GM19035 (cell line): ENCODE data around the gene MRPS24.

Experiments used
- ATAC-seq: cut with Tn5 transposase; IDR thresholded peaks from one replicate; pipeline ENCODE4 v1.9.1; 2021; ENCODE audit not compliant: unreplicated experiment

The MRPS24 gene

DNA sequence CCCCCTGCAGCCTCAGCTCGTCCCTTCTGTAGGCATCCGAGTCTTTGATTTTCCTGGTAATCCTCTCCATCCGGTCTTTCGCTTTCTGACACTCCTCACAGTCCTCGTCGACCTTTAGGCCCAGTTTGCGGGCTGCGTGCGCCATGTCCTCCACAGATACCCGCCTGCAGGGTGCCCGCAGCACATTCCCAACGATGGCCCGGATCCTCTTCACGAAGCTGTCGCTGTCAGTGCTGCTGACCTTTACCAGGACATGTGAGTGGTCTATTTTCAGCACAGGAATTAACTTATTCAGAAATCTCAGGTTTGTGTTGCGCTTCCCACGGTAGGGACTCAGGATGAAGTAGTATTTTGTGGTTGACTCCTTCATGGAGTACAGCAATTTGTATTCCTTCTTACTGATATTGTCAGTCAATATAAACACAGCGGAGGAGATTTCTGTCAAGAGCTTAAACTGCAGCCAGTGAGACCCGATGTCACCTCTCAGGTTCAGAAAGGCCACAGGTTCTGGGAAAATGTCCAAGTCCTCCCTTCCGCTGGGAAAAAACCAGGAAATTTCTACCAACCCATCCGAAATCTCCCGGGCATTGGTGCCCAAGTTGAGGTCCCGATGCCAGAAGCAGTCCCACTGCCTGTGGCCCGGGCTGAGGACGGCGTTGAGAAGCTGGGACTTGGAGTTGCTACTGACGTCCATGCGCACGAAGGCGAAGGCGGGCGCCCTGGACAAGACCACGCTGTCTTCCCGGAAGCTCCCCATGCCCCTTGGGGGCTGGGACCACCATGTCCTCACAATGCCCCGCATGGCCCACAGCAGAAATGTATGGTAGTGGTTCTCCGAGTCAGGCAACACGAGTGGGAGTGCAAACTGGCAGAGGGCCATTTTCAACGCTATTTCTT is 8.9 kb upstream of the MRPS24 start:
- ATAC-seq = no peak

DNA sequence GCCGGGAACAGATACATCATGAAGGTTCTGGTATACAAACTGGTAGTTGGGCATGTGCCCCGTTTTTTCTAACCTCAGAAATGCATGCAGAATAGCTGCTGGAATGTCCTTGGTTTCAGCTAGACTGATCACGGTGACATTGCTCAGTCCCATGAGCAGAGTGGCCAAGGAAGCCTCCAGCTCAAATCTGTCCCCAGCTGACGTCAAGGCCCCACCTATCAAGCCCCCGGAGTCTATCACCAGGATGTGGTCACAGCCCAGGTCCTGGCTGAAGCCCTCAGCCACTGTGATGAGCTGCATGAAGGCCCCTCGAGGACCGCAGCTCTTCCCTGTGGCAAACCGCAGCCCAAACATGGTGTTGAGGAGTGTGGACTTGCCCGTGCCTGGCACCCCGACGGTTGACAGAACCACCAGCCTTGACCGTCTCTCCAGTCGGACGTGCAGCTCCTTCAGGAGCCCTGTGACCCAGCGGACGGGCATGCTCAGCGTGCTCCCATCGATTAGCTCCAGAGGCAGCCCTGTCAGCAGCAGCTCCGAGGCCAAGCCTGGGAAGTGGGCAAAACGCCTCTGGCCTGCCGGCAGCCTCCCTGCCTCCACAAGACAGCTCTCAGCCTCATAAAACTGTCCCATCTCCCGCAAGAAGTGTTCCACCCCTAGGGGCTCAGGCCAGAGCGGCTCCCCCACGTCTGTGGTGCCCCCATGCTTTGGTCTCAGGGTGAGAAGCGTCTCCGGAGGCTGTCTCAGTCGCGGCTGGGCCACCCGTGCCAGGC is 7.8 kb upstream of the MRPS24 start:
- ATAC-seq = no peak

DNA sequence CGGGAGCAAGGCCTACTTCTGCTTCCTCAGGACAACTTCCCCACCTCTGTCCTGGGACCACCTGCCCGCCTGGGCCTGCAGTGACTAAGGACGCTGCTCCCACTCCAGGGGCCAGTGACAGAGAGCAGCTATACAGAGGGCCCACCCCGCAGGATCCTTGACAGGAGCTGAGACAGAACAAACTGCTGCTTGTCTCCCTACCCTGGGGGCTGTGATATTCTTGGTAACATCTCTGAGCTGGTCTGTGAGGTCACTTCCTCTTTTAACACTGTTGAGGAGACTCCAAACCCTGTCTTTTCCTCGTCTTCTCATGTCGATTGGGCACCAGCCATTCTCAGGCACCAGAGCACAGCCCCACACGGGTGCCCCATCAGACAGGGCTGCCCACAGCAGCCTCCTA is 6.9 kb upstream of the MRPS24 start:
- no peak for ATAC-seq

DNA sequence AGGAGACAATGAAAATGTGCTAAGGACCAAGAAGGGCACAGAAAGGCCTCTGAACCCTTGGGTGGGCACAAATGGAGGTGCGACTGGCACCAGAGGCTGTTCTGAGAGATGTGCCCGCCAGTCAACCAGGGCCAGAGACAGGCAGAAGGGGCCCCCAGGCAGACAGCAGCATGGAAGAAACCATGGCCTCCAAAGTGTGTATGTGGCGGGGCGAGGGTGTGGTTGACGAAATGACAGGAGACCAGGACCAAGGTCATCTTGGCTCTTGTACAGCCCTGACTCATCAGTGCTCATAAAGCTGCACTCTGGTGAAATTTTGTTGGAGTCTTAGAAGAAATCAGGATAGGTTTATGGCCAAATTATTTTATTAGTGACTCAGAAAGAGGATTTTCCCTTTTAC is 4.0 kb upstream of the MRPS24 start:
- ATAC-seq = no peak

DNA sequence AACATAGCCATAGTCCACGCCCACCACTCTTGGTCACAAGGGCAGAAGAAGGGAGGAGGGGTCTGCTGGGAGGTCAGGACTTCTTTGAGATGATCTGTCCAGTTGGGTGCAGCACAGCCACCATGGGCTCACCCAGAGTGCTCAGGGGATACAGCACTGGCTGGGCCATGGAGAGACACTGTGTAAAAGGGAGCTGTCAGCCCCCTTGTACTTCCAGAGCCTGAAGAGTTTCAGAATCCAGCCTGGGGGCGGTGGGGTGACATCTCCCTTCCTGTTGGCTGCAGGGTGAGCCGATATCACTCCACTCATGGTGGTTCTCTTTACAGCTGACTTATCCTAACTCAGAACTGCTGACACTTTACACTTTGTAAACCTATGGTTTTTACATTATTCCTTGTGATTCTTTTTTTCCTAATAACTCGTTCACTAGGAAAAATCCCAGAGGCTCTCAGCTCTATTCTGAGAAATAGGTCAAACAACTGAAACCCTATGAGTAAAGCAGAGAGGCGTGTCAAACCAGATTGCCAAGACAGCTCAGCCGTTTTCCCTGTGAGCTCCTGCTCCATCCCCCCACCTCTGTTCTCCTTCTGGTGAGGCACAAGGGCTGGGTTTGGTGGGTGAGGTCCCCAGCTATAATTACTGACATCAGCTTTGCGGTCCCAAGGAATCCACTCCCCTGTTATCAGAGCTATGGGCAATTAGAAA is 3.2 kb upstream of the MRPS24 start:
- no peak for ATAC-seq

DNA sequence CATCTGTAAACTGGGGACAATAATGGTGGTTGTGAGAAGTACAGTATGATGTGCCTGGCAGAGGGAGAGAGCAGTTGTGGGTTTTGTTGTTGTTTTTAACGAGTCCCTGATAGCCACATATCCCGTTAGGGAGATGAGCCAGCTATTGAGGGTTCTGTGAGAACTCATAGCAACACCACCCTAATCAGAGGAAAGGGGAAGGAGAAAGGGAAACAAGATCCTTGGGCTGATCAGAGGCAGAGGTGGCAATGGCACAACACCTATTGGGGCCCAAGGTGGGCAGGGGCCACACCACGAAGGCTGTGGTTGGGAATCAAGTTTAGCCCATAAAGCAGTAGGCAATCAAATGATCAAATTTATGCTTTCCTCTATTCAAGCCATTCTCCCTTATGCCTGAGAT is 1.7 kb upstream of the MRPS24 start:
- no peak for ATAC-seq

DNA sequence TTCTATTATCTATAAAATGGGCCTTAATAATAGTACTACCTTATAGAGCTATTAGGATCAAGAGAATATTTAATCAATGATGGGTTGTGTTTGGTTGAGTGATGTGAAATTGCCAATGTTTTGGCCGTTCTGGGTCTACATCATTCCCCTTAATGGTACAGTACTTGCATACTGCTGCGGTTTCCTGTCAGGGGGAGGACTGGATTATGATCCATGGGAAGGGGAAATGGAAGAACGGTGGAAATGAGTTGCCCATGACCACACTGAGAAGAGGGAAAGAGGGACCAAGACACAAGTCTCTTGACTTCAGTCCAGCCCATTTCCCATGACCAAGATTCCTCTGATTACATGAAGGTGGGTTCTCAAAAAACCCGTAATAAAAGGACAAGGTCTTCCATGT is 999 bp upstream of the MRPS24 start:
- ATAC-seq = no peak

DNA sequence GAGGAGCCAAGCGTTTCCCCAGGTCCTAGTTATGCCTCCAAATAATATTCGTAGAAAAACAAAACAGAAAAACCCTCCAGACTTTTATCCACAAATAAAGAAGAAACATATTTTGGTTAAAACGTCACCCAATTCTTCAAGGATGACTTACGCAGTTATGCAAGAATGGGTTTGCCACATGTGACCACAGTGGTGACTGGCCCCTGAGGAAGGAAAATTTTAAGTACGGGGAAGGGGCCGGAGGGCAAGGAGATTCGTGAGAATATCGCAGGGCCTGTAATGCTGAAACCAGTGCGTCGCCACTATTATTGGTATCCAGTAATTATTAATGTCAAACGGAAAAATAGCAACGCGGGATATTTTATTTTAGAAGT is 537 bp upstream of the MRPS24 start:
- ATAC-seq = no peak

DNA sequence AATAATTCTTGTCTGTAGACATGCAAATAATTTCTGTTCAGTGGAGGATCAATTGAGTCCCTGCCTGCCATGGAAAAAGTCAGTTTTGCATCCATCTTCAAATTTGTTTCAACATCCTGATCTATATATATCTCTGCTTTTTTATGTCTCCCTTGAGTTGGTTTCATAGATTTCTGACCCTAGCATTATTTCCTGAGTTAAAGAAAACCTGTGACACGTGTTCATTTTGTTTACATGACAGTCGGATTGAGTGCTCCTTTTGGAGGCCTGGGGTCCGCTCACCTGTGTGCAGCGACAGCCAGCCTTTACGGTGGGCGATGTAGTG is 674 bp downstream of the MRPS24 start:
- ATAC-seq = peak; percentile 8

DNA sequence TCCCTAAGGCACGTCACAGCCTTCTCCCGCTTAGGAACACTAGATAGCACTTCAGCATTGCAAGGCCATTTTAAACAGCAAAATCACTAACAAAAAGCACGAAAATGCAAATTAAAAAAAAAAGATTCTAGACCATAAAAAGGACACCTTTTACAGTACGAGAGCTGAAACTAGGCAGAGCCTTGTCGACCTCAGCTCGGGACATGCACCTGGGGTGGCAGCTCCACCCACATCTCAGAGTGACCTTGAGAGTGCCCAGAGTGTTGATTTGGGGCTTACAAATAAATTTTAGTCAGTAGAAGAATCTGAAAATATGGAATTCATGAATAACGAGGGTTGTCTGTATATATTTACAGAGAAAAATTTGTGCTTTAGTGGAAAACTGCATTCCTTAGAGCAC is 1.1 kb downstream of the MRPS24 start:
- no peak for ATAC-seq

DNA sequence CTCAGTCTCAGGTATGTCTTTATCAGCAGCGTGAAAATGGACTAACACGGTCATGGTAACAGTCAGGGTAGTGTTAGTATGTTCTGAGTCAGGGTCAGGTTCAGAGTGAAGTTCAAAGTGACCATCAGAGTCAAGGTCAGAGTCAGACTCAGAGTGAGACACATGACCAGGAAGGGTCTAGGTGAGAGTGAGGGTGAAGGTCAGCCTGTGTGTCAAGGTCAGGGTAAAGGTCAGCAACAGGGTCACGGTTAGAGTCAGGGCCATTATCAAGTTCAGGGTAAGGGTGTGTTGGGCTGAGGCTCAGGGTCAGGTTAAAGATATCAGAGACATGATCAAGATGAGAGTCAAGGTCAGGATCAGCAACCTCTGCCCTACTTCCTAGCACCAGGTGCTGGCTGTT is 4.0 kb downstream of the MRPS24 start:
- ATAC-seq = no peak

DNA sequence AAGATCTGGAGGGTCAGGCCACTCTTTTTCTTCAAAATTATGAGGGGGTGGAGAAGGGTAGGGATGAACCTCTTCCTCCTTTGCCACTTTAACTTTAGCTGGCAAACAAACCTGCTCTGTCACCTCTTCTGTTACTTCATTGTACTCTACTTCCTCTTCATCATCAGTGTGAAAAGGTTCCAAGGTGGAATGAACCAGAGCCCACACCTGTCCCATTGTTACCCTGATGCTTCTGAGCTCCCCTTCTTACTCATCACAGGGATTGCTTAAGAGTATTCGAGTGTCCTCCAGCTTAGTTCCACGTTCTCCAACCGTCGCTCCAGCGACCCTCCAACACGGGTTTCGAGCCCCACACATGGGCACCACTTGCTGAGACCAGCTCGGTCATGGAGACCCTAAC is 5.2 kb downstream of the MRPS24 start:
- ATAC-seq = no peak

DNA sequence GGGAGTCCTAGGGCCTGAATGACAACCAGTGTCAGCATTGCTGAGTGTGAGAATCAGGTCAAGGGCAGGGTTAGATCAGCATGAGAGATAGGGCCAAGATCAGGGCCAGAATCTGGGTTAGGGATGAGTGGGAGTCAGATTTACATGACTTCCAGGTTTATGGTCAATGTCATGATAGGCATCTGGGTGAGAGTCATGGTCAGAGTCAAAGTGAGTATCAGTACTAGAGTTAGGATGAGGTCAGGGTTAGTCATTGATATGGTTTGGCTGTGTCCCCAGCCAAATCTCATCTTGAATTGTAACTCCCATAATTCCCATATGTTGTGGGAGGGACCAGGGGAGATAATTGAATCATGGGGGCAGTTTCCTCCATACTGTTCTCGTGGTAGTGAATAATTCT is 12.3 kb downstream of the MRPS24 start:
- no peak for ATAC-seq

DNA sequence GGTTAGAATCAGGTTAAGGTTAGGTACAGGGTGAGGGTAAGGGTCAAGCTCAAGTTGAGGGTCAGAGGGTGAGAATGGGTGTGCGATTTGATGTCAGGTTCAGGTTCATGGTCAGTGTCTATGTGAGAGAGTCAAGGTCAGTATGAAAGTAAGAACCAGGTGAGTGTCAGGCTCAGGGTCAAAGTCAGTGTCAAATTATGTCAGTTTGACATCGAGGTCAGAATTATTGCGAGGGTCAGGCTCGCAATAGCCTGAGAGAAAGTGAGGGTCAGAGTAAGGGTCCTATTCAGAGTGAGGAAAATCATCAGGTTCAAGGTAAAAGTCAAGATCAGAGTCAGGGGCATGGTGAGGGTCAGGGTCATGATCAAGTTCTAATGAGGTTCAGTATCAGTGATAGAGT is 13.0 kb downstream of the MRPS24 start:
- ATAC-seq = no peak

DNA sequence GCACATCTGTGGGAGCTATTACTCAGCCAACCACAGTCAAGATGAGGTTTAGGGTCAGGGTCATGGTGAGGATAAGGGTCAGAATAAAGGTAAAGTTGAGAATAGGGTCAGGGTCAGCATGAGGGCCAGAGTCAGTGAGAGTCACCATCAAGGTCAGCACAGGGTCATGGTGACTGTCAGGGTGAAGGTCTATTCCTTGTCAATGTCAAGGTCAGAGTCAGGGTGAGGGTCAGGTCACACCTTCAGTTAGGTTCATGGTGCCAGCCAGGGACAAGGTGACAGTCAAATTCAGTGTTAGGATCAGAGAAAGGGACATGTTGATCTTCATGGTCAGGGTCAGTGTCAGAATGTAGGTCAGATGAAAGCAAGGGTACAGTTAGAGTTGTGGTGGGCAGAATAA is 14.1 kb downstream of the MRPS24 start:
- ATAC-seq = no peak

DNA sequence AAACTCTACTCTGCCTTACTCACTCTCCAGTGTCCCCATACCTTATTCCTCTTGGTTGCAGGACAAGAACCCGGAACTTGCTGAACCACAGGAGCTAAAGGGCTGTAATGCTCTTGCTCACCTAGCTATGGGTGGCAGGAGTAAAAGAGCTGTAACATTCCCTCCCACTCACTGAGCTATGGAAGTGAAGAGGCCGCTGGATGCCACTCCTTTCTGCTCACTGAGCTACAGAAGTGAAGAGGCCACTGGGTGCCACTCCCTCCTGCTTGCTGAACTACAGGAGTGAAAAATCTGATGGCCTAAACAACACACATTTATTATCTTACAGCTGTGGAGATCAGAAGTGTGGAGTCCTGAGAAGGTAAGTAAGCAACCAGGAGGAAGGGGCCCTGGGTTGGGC is 17.5 kb downstream of the MRPS24 start:
- no peak for ATAC-seq

DNA sequence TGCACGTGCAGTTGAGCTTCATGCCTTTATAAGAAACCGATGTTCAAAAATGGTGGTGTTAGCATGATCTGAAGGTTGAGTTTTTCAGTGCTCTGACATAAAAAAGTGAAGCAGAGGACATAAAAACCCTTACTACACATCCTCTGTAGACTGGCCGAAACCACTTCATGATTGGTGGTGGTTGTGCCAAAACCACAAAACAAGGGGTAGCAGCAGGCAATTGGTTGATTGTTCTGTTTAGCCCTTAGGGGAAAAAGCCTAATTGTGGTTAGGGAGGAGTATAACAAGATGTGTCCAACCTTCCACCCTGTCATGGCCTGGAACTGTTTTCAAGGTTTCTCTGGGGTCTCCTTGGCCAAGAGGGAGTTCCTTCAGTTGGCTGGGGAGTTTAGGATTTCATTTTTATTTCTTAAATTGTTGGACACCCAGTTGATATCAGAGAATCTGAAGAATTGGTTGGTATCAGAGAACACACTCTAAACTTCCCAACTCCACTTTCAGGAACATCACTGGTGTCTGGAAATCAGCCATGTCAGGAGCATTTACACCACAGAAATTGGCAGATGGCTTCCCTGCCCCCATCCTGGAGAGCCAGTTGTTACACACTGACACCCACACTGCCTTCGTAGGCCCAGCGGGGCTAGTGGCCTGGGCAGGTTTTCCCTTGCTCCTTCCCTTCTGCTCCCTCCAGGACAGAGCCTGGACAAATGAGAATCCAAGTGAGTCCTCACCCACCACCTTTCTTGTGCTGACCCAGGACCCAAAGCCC is 18.8 kb downstream of the MRPS24 start:
- peak; percentile 58 for ATAC-seq

DNA sequence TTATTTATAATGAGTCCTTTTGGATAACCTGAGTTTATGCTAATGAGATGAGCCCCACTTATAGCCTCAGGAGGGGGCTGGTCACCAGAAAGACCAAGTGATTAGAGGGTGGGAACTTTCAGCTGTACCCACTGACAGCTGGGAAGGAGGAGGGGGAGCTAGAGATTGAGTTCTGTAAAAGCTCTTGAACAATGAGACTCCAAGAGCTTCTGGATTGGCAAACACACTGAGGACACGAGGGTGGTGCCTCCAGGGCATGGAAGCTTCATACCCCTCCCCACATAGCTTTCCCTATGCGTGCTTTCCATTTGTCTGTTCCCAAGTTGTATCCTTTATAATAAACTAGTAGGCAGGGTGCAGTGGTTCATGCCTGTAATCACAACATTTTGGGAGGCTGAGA is 20.3 kb downstream of the MRPS24 start:
- no peak for ATAC-seq

DNA sequence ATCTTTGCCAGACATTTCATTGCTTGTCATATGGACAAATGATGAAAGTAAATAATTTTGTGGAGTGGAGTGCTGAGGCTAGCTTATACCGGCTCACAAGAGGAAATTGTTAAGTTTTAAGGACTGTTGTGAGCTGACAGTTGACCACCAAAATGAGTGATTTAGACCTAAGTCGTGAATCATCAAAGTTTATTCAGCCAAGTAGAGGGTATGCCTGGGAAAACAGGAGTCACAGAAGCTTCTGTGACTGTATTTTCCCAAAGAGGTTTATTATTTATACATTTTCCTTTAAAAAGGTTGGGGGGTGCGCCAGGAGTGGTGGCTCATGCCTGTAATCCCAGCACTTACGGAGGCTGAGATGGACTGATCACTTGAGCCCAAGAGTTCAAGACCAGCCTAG is 21.8 kb downstream of the MRPS24 start:
- ATAC-seq = no peak

DNA sequence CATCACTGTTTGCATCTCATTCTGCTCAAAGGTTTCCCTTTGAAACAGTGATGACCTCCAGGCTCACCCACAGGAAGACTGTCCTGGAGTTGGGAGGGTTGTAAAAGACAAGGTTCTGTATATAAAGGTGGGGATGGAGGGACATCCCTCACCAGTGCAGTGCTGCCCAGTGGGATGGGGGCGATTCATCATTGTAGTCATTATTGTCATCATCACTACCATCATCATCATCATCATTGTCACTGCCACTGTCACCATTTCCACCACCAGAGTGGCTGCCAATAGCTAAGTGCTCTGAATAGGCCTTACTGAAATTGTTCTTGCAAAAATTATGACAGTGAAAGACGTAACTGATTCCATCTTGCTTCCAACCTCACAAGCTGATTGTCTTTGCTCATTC is 24.7 kb downstream of the MRPS24 start:
- no peak for ATAC-seq

DNA sequence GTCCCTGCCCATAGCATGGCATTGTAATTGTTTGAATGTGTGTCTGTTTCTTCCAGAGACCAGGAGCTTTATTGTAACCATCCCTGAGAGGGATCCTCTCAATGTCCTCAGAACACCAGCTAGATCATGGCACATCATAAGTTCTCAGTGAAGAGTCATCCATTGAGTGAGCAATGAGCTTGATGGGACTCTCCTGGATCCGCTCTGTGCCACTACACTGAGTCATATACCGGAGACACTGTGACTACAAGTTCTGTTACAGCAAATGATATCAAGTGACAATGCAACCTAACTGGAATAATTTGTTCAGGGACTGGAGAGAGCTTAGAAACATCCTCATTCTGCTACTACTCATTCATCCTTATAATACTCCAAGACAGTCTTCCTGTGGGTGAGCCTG is 25.1 kb downstream of the MRPS24 start:
- no peak for ATAC-seq
